RWPE1 (cell line): Measurements from ENCODE around the gene PTGES3.

Experiments
- CTCF ChIA-PET: fragments of 350-600 bp; sonication (Branson Sonifier 250); formaldehyde crosslinking; extraction: SDS; loops from one replicate; lab custom pipeline; 2021; lab: Yijun Ruan, JAX
- POLR2A ChIA-PET: fragments of 400-600 bp; formaldehyde crosslinking; extraction: SDS; loops from one replicate; lab custom pipeline; 2020; ENCODE audit warnings: antibody characterized with exemption; ENCODE audit not compliant: low non-redundant PET; lab: Yijun Ruan, JAX
- DNase-seq: peaks from one replicate; pipeline ENCODE4 v3.0.0; 2012; ENCODE audit warnings: low spot score
- H3K27ac ChIP-seq: fragments of 450-650 bp; 2 replicates; pipeline ENCODE4 v1.5.1; 2017
- TF ChIP-seq, protein P1 (sequence below): fragments of 450-650 bp; conservative IDR thresholded peaks from 2 replicates; pipeline ENCODE4 v1.5.1; 2017; ENCODE audit warnings: low read depth, mild to moderate bottlenecking

The PTGES3 gene

GRCh38 chr12:56616244-56616643 is 71.8 kb downstream of the PTGES3 start:
- no peak for DNase-seq
- ChIA-PET CTCF (interaction anchor here (0.6 to 1.0 kb wide), 3 partner anchors 20 to 100 kb away, joined by 3 to 6 read pairs (median 5); no protein-coding TSS in a partner anchor), POLR2A (interaction anchor here (0.6 kb wide), 1 partner anchor 310 kb away, joined by 8 read pairs; no protein-coding TSS in a partner anchor)
- no peak overlapping the region for H3K27ac ChIP-seq
- TF ChIP-seq, protein P1, sequence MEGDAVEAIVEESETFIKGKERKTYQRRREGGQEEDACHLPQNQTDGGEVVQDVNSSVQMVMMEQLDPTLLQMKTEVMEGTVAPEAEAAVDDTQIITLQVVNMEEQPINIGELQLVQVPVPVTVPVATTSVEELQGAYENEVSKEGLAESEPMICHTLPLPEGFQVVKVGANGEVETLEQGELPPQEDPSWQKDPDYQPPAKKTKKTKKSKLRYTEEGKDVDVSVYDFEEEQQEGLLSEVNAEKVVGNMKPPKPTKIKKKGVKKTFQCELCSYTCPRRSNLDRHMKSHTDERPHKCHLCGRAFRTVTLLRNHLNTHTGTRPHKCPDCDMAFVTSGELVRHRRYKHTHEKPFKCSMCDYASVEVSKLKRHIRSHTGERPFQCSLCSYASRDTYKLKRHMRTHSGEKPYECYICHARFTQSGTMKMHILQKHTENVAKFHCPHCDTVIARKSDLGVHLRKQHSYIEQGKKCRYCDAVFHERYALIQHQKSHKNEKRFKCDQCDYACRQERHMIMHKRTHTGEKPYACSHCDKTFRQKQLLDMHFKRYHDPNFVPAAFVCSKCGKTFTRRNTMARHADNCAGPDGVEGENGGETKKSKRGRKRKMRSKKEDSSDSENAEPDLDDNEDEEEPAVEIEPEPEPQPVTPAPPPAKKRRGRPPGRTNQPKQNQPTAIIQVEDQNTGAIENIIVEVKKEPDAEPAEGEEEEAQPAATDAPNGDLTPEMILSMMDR = no peak

GRCh38 chr12:56614627-56615026 is 73.5 kb downstream of the PTGES3 start:
- no peak for DNase-seq
- ChIA-PET CTCF (interaction anchor here (0.6 kb wide), 1 partner anchor 22 kb away, joined by 4 read pairs; no protein-coding TSS in a partner anchor), POLR2A (no interaction called here)
- H3K27ac ChIP-seq = no peak overlapping the region
- TF ChIP-seq, protein P1 = no peak
